ENCODE data around the gene AMOTL1.

DNA sequence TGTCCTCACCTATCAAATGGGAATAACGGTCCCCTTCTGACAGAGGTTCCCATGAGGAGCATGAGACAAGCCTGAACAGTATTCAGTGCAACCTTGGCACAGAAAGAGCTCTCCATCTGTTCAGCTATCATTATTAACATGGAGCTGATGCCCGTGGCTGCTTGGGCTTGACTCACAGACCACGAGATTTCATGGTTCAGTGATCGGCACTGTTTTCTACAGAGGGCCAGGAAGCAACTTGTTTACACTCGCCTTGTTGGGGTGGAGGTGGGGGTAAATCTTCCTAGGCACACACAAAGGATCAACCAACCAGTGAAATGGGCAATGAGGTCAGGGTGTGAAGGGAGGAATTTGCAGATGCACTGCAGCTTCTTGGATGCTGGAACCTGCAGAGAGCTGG lies 117.0 kb downstream of the AMOTL1 start:
- TF ChIP-seq, protein P1, sequence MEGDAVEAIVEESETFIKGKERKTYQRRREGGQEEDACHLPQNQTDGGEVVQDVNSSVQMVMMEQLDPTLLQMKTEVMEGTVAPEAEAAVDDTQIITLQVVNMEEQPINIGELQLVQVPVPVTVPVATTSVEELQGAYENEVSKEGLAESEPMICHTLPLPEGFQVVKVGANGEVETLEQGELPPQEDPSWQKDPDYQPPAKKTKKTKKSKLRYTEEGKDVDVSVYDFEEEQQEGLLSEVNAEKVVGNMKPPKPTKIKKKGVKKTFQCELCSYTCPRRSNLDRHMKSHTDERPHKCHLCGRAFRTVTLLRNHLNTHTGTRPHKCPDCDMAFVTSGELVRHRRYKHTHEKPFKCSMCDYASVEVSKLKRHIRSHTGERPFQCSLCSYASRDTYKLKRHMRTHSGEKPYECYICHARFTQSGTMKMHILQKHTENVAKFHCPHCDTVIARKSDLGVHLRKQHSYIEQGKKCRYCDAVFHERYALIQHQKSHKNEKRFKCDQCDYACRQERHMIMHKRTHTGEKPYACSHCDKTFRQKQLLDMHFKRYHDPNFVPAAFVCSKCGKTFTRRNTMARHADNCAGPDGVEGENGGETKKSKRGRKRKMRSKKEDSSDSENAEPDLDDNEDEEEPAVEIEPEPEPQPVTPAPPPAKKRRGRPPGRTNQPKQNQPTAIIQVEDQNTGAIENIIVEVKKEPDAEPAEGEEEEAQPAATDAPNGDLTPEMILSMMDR (IDR thresholded peaks at IDR 0.05) = no peak
- no peak for TF ChIP-seq POLR2A (IDR thresholded peaks at IDR 0.05)
